GM21619 (cell line): ENCODE data around the gene MSI2.

Experiments used
- ATAC-seq: cut with Tn5 transposase; IDR thresholded peaks from one replicate; pipeline ENCODE4 v1.9.1; 2021; ENCODE audit not compliant: unreplicated experiment

The MSI2 gene

GRCh38 chr17:57696050-57696449 is 439.7 kb downstream of the MSI2 start:
- ATAC-seq: no peak

- no peak for ATAC-seq
Measured at GRCh38 chr17:57697197-57697596, 440.9 kb downstream of the MSI2 start.

GRCh38 chr17:57697891-57698711 is 441.8 kb downstream of the MSI2 start:
- no peak for ATAC-seq

DNA sequence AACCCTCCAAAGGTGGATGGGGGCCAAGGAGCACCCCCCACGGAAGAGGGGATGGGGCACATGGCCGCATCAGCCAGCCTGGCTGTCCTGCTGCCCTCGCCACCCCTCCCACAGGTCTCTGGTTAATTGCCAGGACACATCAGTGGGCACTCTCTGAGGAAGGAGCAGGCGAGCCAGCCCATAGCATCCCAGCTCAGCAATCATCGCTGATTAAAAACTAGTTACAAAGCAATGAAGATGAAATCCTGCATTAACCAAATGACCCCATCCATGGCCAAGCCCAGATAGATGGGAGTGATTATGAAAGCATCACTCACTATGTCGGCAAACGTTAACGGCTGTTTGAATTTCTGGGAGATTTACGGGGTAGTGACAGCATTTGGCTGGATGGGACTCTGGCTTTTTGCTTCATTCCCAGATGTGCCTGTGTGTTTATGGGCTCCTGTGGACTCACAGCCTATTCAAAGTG is 443.5 kb downstream of the MSI2 start:
- no peak for ATAC-seq

DNA sequence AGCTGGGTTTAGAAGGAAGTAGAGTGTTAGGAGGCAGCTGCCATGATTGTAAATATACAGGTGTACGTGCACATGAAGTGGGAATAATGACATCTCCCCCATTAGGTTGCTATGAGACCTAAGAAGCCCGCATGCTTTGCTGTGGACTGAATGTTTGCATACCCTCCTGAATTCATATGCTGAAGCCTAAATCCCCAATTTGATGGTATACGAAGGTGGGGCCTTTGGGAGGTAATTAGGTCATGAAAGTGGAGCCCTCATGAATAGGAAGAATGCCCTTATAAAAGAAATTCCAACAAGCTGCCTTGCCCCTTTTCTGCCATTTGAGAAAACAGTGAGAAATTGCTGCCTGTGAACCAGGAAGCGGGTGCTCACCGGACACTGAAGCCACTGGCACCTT is 444.8 kb downstream of the MSI2 start:
- ATAC-seq: no peak

GRCh38 chr17:57703273-57703672 is 446.9 kb downstream of the MSI2 start:
- no peak for ATAC-seq

DNA sequence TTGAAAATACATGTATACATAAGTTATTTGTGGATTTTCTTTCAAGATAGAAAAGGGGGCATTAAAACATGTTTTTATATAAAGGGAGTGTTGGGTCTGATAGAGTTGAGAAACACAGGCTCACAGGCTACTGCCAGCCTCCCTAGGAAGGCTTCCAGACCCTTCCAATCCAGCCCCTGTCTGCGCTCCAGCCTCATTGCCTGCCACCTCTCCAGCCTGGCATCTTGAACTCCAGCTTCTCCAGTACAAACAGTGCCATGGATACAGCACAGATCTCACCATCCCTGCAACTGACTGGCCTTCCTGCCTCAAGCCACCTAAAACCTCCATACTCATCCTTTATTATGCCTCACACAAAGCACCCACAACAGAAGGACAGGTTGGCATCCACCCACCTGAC is 448.1 kb downstream of the MSI2 start:
- no peak for ATAC-seq

GRCh38 chr17:57705921-57706695 is 449.8 kb downstream of the MSI2 start:
- no peak for ATAC-seq

DNA sequence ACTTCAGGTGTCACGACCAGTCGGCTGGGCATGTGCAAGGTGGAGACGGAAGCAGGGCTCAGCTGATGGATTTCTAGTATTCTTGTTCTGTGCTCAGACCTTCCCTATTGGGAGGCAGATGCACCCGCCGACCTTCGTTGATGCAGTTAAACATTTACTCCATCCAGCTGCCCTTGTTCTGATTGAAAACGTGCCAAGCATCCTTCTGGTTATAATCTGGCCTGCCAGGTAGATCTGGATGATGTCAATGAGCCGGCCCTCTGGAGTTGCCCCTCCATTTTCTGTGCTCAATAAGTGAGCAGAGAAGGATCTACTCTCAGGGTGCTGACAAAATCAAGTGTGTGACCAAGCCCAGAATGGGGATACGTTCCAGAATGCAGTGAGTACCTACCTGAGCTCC is 450.4 kb downstream of the MSI2 start:
- ATAC-seq: no peak

- ATAC-seq: no peak
Measured at GRCh38 chr17:57707892-57708291, 451.6 kb downstream of the MSI2 start.

DNA sequence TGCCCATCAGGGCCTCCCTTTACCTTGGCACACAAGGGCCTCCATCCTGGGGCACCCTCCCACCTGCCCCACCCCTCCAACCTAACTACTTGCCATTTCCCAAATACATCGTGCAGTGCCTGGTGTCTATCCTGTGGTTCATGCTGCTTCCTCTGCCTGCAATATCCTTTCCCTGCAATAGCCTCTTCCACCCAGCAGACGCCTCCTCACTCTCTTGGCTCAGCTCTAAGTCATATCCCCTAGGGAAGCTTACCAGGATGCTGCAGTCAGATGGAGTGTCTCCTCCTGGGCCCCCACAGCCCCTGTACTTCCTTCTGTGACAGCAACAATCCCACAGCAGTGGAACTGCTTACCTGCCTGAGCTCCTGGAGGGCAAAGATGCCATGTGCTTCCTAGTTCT is 452.1 kb downstream of the MSI2 start:
- no peak for ATAC-seq

DNA sequence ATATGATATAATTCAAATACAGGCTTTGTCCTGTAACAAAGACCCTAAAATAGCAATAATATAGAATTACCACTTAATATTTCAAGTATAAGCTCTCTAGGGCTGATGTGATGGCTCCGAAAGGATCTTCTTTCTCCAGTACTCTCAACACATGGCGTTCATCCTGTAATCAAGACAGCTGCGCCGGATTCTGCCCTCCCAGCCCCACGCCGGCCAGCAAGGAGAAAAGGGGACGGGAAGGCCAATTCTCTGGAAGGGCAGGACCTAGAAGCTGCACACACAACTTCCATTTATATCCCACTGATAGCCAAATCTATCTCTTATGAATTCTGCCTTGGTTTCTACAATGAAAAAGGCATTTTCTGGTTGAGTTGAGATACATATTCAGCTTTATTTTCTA is 456.8 kb downstream of the MSI2 start:
- no peak for ATAC-seq

DNA sequence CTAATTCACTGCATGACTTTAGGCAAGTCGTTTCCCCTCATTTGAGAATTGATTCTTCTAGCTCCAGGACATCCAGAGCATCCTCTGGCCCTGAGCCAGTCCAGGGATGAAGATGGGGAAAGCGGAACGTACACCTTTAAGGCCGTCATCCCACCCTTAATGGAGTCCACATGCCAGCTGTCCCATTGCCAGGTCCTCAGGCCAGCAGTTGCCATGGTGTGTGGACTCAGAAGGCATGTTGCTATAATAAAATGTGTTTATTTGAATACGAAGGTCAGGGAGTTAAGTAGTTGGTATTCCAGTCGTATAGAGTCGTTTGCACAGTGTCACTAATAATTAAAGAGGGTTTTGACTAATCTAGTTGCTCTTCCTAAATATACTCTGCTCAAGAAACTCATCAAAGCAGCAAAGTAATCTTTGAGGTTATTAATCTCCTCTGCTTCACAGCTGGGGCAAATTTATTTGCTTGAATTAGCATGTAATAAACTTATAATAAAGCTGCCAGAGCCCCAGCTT is 458.4 kb downstream of the MSI2 start:
- ATAC-seq: no peak

DNA sequence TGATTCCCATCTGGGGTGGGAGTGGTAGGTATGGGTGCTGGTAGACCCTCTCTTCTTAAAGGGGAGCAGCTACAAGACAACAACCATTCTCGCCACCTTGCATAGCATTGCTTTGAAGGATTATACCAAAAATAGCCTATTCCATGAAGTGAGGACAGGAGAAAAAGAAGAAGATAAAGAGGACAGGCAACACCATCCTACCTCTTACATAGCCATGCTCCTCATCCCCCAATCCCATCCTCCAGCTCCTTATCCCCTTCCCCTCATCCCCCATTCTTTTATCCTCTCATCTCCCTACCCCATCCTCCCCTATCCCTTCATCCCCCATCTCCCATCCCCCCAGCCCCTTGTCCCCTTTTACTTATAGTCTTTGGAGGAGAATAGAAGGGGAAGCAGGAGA is 459.7 kb downstream of the MSI2 start:
- ATAC-seq: no peak

GRCh38 chr17:57718878-57719277 is 462.6 kb downstream of the MSI2 start:
- ATAC-seq: no peak

DNA sequence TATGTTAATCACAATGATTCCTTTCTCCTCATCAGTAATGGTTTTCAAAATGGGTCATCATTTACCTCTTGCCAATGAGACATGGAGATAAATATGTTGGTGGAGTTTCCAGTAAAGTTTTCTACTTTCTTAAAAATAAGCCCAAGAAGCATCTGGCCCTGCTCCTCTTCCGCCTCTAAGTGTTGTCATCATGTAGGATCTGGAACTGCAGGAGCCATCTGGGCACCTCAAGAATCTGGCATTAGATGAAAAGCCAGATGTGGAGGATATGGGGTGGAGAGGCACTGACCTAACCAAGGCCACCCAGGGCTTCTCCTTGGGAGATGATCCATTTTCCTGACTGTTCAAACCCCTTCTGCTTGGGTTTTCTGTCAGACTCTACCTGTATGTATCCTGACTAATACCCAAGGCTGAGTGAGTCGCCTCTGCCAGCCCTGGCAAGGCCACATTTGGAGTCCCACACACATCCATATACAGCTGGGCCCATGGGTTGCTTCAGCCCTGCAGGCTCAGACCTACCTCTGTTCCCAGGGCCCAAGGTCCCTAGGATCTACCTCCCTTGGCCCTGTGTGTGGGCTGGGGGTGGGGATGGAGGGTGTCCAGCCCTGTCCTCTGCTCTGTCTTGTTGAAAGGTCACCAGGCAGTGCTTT is 464.2 kb downstream of the MSI2 start:
- ATAC-seq: no peak

- ATAC-seq: no peak
Measured at GRCh38 chr17:57721967-57722703, 465.8 kb downstream of the MSI2 start.

GRCh38 chr17:57722704-57723043 is 466.4 kb downstream of the MSI2 start:
- no peak for ATAC-seq

DNA sequence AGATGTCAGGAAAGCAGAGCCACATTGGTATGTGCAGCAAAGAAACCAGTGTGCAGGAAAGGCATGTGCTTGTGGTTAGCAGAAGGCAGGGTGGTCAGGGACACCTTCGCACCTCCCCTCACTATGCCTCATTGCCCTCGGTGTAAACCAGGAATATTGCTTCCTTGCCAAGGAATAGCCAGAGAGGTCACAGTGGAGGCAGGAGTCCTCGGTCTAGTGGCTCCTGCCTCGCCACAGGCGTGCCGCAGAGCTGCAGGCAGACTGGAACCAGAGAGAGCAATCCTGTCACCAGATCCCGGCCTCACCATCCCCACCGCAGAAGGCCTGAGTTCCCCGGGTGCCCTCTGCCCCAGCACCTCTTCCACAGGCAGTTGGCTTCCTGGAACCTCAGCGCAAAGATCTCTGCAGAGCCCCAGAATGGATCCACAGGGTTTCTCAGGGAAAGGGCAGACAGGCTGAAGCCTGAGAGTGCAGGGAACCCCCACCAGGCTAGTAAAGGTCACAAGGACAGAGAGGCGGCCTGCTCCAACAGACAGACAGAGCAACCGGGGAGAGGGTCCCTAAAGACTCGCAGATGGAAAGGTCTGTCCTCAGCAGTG is 467.2 kb downstream of the MSI2 start:
- no peak for ATAC-seq

- peak; percentile 80 for ATAC-seq
Measured at GRCh38 chr17:57724026-57724728, 467.9 kb downstream of the MSI2 start.
